GM12878 (cell line): ENCODE measurements around the gene DTNBP1. TPM values are rescaled to one million over a fixed set of nuclear protein-coding genes. Genes with fewer than 3 reads are reported as not detected.
"Not testable (repeated sequence)": the region's sequence is repeated elsewhere in the genome, so short reads cannot be mapped to it uniquely, and the experiment has no call there.

Experiments used
- ATAC-seq: fragments of 200-7000 bp; cut with Tn5 transposase; 3 replicates; pipeline ENCODE4 v1.9.1; 2020; ENCODE audit warnings: mild to moderate bottlenecking, moderate library complexity
- BruUV-seq: library from RNA; stranded (reverse); fragments of 400-500 nt; replicated peaks from 2 replicates; lab custom pipeline; 2021; lab: Mats Ljungman, UMichigan
- CTCF ChIA-PET: fragments of 300-600 bp; sonication (Branson Sonifier 250); formaldehyde crosslinking; extraction: SDS; loops from one replicate; lab custom pipeline; 2021; ENCODE audit warnings: inconsistent platforms; lab: Yijun Ruan, JAX
- POLR2A ChIA-PET: fragments of 350-600 bp; formaldehyde crosslinking; extraction: SDS; loops from one replicate; lab custom pipeline; 2021; ENCODE audit warnings: inconsistent platforms; lab: Charles Lee
- RAD21 ChIA-PET: fragments of 300-600 bp; sonication (Branson Sonifier 250); formaldehyde crosslinking; loops from one replicate; lab custom pipeline; 2023; ENCODE audit warnings: antibody characterized with exemption; ENCODE audit not compliant: unreplicated experiment; lab: Charles Lee
- SMC1A ChIA-PET: fragments of 300-600 bp; sonication (Branson Sonifier 250); formaldehyde crosslinking; loops from one replicate; lab custom pipeline; 2023; ENCODE audit not compliant: unreplicated experiment, uncharacterized antibody; lab: Charles Lee
- DNase-seq: peaks from one replicate; pipeline ENCODE4 v3.0.0-alpha.2; 2011; ENCODE audit warnings: low read depth, low spot score
- FAIRE-seq: peaks from 3 replicates; lab custom pipeline; 2011; peaks lifted over from hg19 to GRCh38; lab: Jason Lieb, UNC
- H2AFZ ChIP-seq: 2 replicates; pipeline ENCODE4 v1.6.0; 2011; ENCODE audit warnings: low read depth, low read length, control low read depth; ENCODE audit not compliant: control insufficient read depth
- H3K27ac ChIP-seq: 2 replicates; pipeline ENCODE4 v1.5.1; 2011; ENCODE audit warnings: control low read depth; ENCODE audit not compliant: control insufficient read depth, insufficient read depth
- H3K27me3 ChIP-seq, 2 experiments: replicated peaks in 1 of 2; 2 replicates each; pipeline versions ENCODE4 v1.6.0 to v1.6.1; 2011; ENCODE audit warnings: low read length in 1 of 2; ENCODE audit not compliant: control insufficient read depth in 2 of 2, insufficient read depth in 2 of 2
- H3K36me3 ChIP-seq, 2 experiments: 2 replicates each; pipeline ENCODE4 v1.5.1; 2011; ENCODE audit warnings: low read length in 1 of 2; ENCODE audit not compliant: control insufficient read depth in 2 of 2, insufficient read depth in 2 of 2
- H3K4me1 ChIP-seq: 2 replicates; pipeline ENCODE4 v1.6.1; 2011; ENCODE audit warnings: mild to moderate bottlenecking, low read length, moderate library complexity, mixed read lengths; ENCODE audit not compliant: control insufficient read depth, insufficient read depth
- H3K4me2 ChIP-seq: 2 replicates; pipeline ENCODE4 v1.6.0; 2011; ENCODE audit warnings: control low read depth; ENCODE audit not compliant: control insufficient read depth, insufficient read depth
- H3K4me3 ChIP-seq: fragments of 200-600 bp; sonication (generic); 2 replicates; pipeline ENCODE4 v1.5.1; 2016
- H3K79me2 ChIP-seq: 2 replicates; pipeline ENCODE4 v1.6.0; 2011; ENCODE audit warnings: low read length; ENCODE audit not compliant: control insufficient read depth, insufficient read depth
- H3K9ac ChIP-seq: 2 replicates; pipeline ENCODE4 v1.8.0; 2011; ENCODE audit warnings: low read length, control low read depth, mixed read lengths; ENCODE audit not compliant: control insufficient read depth, insufficient read depth
- H3K9me3 ChIP-seq: replicated peaks from 3 replicates; pipeline ENCODE4 v1.5.1; 2011; ENCODE audit warnings: mild to moderate bottlenecking, low read length; ENCODE audit not compliant: control insufficient read depth, insufficient read depth
- H4K20me1 ChIP-seq: 2 replicates; pipeline ENCODE4 v1.6.0; 2011; ENCODE audit not compliant: control insufficient read depth, insufficient read depth
- BCL11A ChIP-seq: IDR thresholded peaks from 2 replicates; pipeline ENCODE4 v1.6.1; 2011; ENCODE audit warnings: low read depth, low read length
- CEBPB ChIP-seq, 2 experiments: fragments of 150-350 bp in 1 of 2; IDR thresholded peaks; 2 replicates each; pipeline ENCODE4 v1.6.1; 2012 to 2014; ENCODE audit warnings: low read depth in 2 of 2, low read length in 2 of 2, borderline replicate concordance in 1 of 2, inconsistent platforms in 1 of 2
- EED ChIP-seq: sonication (generic); IDR thresholded peaks from 2 replicates; pipeline ENCODE4 v1.6.1; 2016; ENCODE audit warnings: antibody characterized with exemption, low read depth
- SMAD1 ChIP-seq: fragments of 450-650 bp; IDR thresholded peaks from 2 replicates; pipeline ENCODE4 v1.6.1; 2018; ENCODE audit warnings: mild to moderate bottlenecking, low read depth; ENCODE audit not compliant: partially characterized antibody
- SPI1 ChIP-seq: IDR thresholded peaks from 2 replicates; pipeline ENCODE4 v1.6.1; 2011; ENCODE audit warnings: low read depth, mild to moderate bottlenecking, low read length, moderate library complexity, borderline replicate concordance; ENCODE audit not compliant: insufficient read depth
- ZNF622 ChIP-seq: fragments of 450-650 bp; IDR thresholded peaks from 2 replicates; pipeline ENCODE4 v1.6.1; 2017; ENCODE audit warnings: mild to moderate bottlenecking, inconsistent platforms
- WGBS: methylation state at CpG from one replicate; pipeline ENCODE4 v1.1.6; 2016; ENCODE audit warnings: low lambda C conversion rate; ENCODE audit not compliant: insufficient replicate concordance, insufficient coverage; ENCODE audit errors: missing lambda C conversion rate; 5-methylcytosine and 5-hydroxymethylcytosine counted together
- in situ Hi-C: fragments of 300-500 bp; cut with MboI; formaldehyde crosslinking; loops from 9 replicates; pipeline ENCODE4 v1.14.3; 2018; ENCODE audit warnings: mixed read lengths
- intact Hi-C: fragments of 100-400 bp; cut with micrococcal nuclease; formaldehyde crosslinking; loops from one replicate; pipeline ENCODE4 v1.14.2; 2022; ENCODE audit not compliant: unreplicated experiment
- polyA plus RNA-seq, 11 experiments: library from polyadenylated mRNA; depleted of rRNA in 4 of 11; unstranded in 6 of 11; stranded (reverse) in 5 of 11; fragments of >200 nt; fragmentation: Nextera tagmentation in 4 of 11; fragmentation: Illumina TruSeq in 1 of 11; extraction: Ambion mirVana in 4 of 11; extraction: Trizol in 1 of 11; gene quantifications; 1 replicate in 1 of 11; 2 replicates in 10 of 11; pipeline versions ENCODE4 v1.2.1 to v1.2.3, GENCODE V29; 2011 to 2016; ENCODE audit warnings: inconsistent platforms in 2 of 11, missing spikeins in 2 of 11, low read depth in 1 of 11
- total RNA-seq, 4 experiments: library from RNA; depleted of rRNA in 3 of 4; stranded (reverse); fragments of >200 nt in 3 of 4; fragmentation: Illumina TruSeq in 1 of 4; extraction: Trizol in 1 of 4; gene quantifications; 2 replicates each; pipeline versions ENCODE4 v1.2.1 to v1.2.3, GENCODE V29; 2013 to 2021
- TF ChIP-seq, protein P1 (sequence below): fragments of 150-350 bp; IDR thresholded peaks from 2 replicates; pipeline ENCODE4 v1.6.1; 2016; ENCODE audit warnings: low read depth, low read length
- TF ChIP-seq, protein P2 (sequence below): fragments of 450-650 bp; IDR thresholded peaks from 2 replicates; pipeline ENCODE4 v1.6.1; 2016; ENCODE audit warnings: mild to moderate bottlenecking, moderate library complexity, borderline replicate concordance

DTNBP1 gene
- total and polyA plus RNA-seq, 10 of the 15 experiments (the other 5 are each of a cell fraction or from before 2014, with no cell fraction given), result 7.1 to 40.3 (median 20.1) TPM

DNA sequence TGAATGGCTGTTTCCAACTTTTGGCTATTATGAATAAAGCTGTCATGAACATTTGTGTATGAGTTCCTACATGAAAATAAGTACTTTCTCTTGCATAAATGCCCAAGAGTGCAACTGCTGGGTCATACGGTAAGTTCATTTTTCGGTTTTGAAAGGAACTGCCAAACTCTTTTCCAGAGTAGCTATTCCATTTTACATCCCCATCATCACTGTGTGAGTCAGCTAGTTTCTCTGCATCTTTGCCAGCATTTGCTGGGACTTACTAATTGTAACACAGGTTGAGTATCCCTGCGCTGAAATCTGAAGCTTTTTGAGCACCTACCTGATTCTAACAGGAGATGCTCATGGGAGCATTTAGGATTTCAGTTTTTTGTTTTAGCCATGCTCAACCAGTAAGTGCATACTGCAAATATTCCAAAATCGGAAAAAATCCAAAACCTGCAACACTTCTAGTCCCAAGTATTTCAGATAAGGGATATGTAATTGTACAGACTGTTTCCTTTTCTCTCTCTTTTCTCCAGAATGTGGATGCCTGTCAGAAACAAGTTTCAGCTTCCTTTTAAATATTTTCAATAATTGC, 118.4 kb downstream of the DTNBP1 start (continued):
- TF ChIP-seq, protein P1, sequence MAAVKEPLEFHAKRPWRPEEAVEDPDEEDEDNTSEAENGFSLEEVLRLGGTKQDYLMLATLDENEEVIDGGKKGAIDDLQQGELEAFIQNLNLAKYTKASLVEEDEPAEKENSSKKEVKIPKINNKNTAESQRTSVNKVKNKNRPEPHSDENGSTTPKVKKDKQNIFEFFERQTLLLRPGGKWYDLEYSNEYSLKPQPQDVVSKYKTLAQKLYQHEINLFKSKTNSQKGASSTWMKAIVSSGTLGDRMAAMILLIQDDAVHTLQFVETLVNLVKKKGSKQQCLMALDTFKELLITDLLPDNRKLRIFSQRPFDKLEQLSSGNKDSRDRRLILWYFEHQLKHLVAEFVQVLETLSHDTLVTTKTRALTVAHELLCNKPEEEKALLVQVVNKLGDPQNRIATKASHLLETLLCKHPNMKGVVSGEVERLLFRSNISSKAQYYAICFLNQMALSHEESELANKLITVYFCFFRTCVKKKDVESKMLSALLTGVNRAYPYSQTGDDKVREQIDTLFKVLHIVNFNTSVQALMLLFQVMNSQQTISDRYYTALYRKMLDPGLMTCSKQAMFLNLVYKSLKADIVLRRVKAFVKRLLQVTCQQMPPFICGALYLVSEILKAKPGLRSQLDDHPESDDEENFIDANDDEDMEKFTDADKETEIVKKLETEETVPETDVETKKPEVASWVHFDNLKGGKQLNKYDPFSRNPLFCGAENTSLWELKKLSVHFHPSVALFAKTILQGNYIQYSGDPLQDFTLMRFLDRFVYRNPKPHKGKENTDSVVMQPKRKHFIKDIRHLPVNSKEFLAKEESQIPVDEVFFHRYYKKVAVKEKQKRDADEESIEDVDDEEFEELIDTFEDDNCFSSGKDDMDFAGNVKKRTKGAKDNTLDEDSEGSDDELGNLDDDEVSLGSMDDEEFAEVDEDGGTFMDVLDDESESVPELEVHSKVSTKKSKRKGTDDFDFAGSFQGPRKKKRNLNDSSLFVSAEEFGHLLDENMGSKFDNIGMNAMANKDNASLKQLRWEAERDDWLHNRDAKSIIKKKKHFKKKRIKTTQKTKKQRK, result no peak
- TF ChIP-seq SMAD1 (no peak), EED (no peak), BCL11A (no peak), SPI1 (no peak), CEBPB (IDR thresholded peaks at IDR 0.05; ENCODE audit: borderline replicate concordance in 1 of 2, low read depth in 2 of 2, low read length in 2 of 2) (no peak), ZNF622 (no peak)
- TF ChIP-seq, protein P2, sequence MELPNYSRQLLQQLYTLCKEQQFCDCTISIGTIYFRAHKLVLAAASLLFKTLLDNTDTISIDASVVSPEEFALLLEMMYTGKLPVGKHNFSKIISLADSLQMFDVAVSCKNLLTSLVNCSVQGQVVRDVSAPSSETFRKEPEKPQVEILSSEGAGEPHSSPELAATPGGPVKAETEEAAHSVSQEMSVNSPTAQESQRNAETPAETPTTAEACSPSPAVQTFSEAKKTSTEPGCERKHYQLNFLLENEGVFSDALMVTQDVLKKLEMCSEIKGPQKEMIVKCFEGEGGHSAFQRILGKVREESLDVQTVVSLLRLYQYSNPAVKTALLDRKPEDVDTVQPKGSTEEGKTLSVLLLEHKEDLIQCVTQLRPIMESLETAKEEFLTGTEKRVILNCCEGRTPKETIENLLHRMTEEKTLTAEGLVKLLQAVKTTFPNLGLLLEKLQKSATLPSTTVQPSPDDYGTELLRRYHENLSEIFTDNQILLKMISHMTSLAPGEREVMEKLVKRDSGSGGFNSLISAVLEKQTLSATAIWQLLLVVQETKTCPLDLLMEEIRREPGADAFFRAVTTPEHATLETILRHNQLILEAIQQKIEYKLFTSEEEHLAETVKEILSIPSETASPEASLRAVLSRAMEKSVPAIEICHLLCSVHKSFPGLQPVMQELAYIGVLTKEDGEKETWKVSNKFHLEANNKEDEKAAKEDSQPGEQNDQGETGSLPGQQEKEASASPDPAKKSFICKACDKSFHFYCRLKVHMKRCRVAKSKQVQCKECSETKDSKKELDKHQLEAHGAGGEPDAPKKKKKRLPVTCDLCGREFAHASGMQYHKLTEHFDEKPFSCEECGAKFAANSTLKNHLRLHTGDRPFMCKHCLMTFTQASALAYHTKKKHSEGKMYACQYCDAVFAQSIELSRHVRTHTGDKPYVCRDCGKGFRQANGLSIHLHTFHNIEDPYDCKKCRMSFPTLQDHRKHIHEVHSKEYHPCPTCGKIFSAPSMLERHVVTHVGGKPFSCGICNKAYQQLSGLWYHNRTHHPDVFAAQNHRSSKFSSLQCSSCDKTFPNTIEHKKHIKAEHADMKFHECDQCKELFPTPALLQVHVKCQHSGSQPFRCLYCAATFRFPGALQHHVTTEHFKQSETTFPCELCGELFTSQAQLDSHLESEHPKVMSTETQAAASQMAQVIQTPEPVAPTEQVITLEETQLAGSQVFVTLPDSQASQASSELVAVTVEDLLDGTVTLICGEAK, result no peak

DNA sequence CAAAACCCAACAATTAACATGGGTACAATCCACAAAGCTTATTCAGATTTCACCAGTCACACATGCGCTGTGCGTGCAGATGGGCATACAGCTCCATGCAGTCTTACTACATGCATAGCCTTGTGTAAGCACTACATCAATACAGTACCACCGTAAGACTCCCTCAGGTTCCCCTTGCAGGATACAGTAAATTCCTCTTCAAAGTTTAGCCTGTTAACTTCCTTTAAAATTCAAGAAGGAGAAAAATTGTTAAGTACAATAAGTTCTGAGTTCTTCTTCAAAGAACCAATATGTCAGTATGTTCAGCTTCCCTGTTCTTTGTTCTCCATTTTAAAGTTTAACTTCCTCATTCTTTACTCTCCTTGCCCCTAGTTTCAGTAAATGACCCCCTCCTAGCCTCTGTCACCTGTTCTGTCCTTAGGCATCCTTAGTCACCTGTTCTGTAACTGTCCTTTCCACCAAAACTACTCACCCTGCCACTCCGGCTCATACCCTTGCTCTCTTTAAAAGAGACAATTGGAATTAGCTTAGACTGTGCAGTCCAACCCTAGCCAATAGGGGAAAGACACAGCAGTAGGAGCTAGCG, 119.4 kb downstream of the DTNBP1 start:
- H3K27me3 ChIP-seq, DNase-seq, ATAC-seq, FAIRE-seq, H2AFZ ChIP-seq, H3K9ac ChIP-seq, intact Hi-C loops, H4K20me1 ChIP-seq, POLR2A ChIA-PET, H3K4me3 ChIP-seq, BruUV-seq, H3K27ac ChIP-seq, H3K79me2 ChIP-seq, H3K4me2 ChIP-seq, H3K9me3 ChIP-seq, H3K36me3 ChIP-seq, H3K4me1 ChIP-seq, in situ Hi-C loops: not testable (repeated sequence)
- SMC1A ChIA-PET, result interaction anchor here (0.6 to 2.1 kb wide), 3 partner anchors 16 to 78 kb away, joined by 3 to 10 read pairs (median 4); no protein-coding TSS in a partner anchor
- CTCF ChIA-PET, result interaction anchor here (1.6 to 2.9 kb wide), 2 partner anchors 79 to 82 kb away, joined by 3 to 6 read pairs; no protein-coding TSS in a partner anchor
- 99% methylated on average over 5 of the region's 5 CpGs for WGBS
- RAD21 ChIA-PET, result interaction anchor here (1.0 kb wide), 1 partner anchor 78 kb away, joined by 3 read pairs; no protein-coding TSS in a partner anchor
